Astrocyte (in vitro differentiated cells and primary cell): ENCODE data around the gene ELF5. TPM values are rescaled to one million over a fixed set of nuclear protein-coding genes. Genes with fewer than 3 reads are reported as not detected.

Experiments
- DNase-seq: peaks from one replicate; pipeline ENCODE4 v3.0.0-alpha.2; 2010; ENCODE audit warnings: low read depth
- FAIRE-seq: peaks from 2 replicates; lab custom pipeline; 2011; peaks lifted over from hg19 to GRCh38; lab: Jason Lieb, UNC
- H2AFZ ChIP-seq: 2 replicates; pipeline ENCODE4 v1.6.0; 2012; ENCODE audit warnings: low read depth, low read length, inconsistent platforms
- H3K27ac ChIP-seq: 2 replicates; pipeline ENCODE4 v1.5.1; 2011; ENCODE audit warnings: low read depth, low read length, inconsistent platforms
- H3K27me3 ChIP-seq: 2 replicates; pipeline ENCODE4 v1.6.0; 2011; ENCODE audit warnings: low read length, inconsistent platforms; ENCODE audit not compliant: insufficient read depth
- H3K36me3 ChIP-seq: 2 replicates; pipeline ENCODE4 v1.5.1; 2011; ENCODE audit warnings: low read length, inconsistent platforms; ENCODE audit not compliant: insufficient read depth
- H3K4me1 ChIP-seq: 2 replicates; pipeline ENCODE4 v1.5.1; 2011; ENCODE audit warnings: low read length, inconsistent platforms; ENCODE audit not compliant: insufficient read depth
- H3K4me2 ChIP-seq: 2 replicates; pipeline ENCODE4 v1.6.0; 2012; ENCODE audit warnings: low read length, inconsistent platforms
- H3K4me3 ChIP-seq: 2 replicates; pipeline ENCODE4 v1.5.1; 2011; ENCODE audit warnings: low read depth, mild to moderate bottlenecking, low read length, inconsistent platforms; ENCODE audit not compliant: insufficient read depth
- H3K79me2 ChIP-seq: 2 replicates; pipeline ENCODE4 v1.6.0; 2012; ENCODE audit warnings: mild to moderate bottlenecking, low read length, inconsistent platforms; ENCODE audit not compliant: insufficient read depth
- H3K9ac ChIP-seq: 2 replicates; pipeline ENCODE4 v1.6.0; 2012; ENCODE audit warnings: mild to moderate bottlenecking, low read length, inconsistent platforms
- H3K9me3 ChIP-seq: 2 replicates; pipeline ENCODE4 v1.5.1; 2012; ENCODE audit warnings: low read depth, mild to moderate bottlenecking, low read length, inconsistent platforms; ENCODE audit not compliant: insufficient read depth
- H4K20me1 ChIP-seq: 2 replicates; pipeline ENCODE4 v1.6.0; 2012; ENCODE audit warnings: low read length, inconsistent platforms; ENCODE audit not compliant: insufficient read depth
- H3K27ac Mint-ChIP-seq: one replicate; pipeline ENCODE4 v1.8.0; 2021; ENCODE audit warnings: mild to moderate bottlenecking, mixed read lengths; ENCODE audit not compliant: unreplicated experiment
- H3K27me3 Mint-ChIP-seq: one replicate; pipeline ENCODE4 v1.8.0; 2021; ENCODE audit warnings: low read depth, mixed read lengths; ENCODE audit not compliant: unreplicated experiment
- H3K36me3 Mint-ChIP-seq: one replicate; pipeline ENCODE4 v1.8.0; 2021; ENCODE audit warnings: low read depth, mixed read lengths; ENCODE audit not compliant: unreplicated experiment
- H3K4me1 Mint-ChIP-seq: one replicate; pipeline ENCODE4 v1.8.0; 2021; ENCODE audit warnings: low read depth, mixed read lengths; ENCODE audit not compliant: unreplicated experiment
- H3K4me3 Mint-ChIP-seq: one replicate; pipeline ENCODE4 v1.8.0; 2021; ENCODE audit warnings: mild to moderate bottlenecking, moderate library complexity, mixed read lengths; ENCODE audit not compliant: unreplicated experiment
- H3K9me3 Mint-ChIP-seq: one replicate; pipeline ENCODE4 v1.8.0; 2021; ENCODE audit warnings: mild to moderate bottlenecking, mixed read lengths; ENCODE audit not compliant: unreplicated experiment
- EZH2 ChIP-seq: IDR thresholded peaks from 2 replicates; pipeline ENCODE4 v1.6.1; 2012; ENCODE audit warnings: mild to moderate bottlenecking, low read length, inconsistent platforms; ENCODE audit not compliant: insufficient read depth
- total RNA-seq: library from RNA; stranded (reverse); gene quantifications from 2 replicates; pipeline ENCODE4 v1.2.1, GENCODE V29; 2021
- TF ChIP-seq, protein P1 (sequence below): IDR thresholded peaks from 2 replicates; pipeline ENCODE4 v1.5.1; 2011; ENCODE audit warnings: low read depth, mild to moderate bottlenecking, inconsistent platforms, low read length, moderate library complexity; ENCODE audit not compliant: insufficient read depth

Gene ELF5
- total RNA-seq, 1 donor from 2014 or later, result not detected

DNA sequence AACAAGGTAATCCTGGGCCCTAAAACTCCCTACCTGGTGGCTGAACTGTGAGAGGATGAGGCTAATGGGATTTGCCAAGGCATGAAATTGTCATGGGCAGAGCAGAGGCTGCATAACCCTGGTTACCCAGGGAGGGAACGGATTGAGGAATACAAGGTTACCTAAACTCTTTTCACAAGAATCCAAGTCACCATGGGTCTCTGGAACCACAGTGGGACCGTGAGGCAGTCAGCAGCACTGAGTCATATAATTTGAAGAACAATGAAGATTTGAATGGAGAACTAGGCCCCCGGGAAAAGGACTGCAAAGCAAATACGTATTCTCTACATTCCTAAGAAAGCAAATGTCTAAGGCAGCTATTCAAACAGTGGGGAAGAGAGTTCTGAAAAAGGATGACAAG, 55.1 kb downstream of the ELF5 start:
- Histone ChIP-seq H3K27me3 (no peaks in the 10 kb centered on the region), H3K79me2 (no peaks in the 10 kb centered on the region), H3K36me3 (peaks cover 25% of the 10 kb centered on the region), H3K27ac (no peak overlapping the region), H2AFZ (no peak overlapping the region), H3K9ac (no peak overlapping the region), H3K9me3 (no peaks in the 10 kb centered on the region), H4K20me1 (no peaks in the 10 kb centered on the region), H3K4me2 (no peak overlapping the region), H3K4me3 (no peak overlapping the region), H3K4me1 (no peaks in the 10 kb centered on the region)
- no peaks in the 10 kb centered on the region for H3K27me3 Mint-ChIP-seq
- H3K4me3 Mint-ChIP-seq, result no peak overlapping the region
- TF ChIP-seq, protein P1, sequence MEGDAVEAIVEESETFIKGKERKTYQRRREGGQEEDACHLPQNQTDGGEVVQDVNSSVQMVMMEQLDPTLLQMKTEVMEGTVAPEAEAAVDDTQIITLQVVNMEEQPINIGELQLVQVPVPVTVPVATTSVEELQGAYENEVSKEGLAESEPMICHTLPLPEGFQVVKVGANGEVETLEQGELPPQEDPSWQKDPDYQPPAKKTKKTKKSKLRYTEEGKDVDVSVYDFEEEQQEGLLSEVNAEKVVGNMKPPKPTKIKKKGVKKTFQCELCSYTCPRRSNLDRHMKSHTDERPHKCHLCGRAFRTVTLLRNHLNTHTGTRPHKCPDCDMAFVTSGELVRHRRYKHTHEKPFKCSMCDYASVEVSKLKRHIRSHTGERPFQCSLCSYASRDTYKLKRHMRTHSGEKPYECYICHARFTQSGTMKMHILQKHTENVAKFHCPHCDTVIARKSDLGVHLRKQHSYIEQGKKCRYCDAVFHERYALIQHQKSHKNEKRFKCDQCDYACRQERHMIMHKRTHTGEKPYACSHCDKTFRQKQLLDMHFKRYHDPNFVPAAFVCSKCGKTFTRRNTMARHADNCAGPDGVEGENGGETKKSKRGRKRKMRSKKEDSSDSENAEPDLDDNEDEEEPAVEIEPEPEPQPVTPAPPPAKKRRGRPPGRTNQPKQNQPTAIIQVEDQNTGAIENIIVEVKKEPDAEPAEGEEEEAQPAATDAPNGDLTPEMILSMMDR, result no peak
- TF ChIP-seq EZH2, result no peak
- FAIRE-seq, result no peak
- H3K27ac Mint-ChIP-seq, result no peak overlapping the region
- H3K9me3 Mint-ChIP-seq, result no peaks in the 10 kb centered on the region
- no peak for DNase-seq
- H3K4me1 Mint-ChIP-seq, result peaks cover 9% of the 10 kb centered on the region
- H3K36me3 Mint-ChIP-seq, result peaks cover 24% of the 10 kb centered on the region

DNA sequence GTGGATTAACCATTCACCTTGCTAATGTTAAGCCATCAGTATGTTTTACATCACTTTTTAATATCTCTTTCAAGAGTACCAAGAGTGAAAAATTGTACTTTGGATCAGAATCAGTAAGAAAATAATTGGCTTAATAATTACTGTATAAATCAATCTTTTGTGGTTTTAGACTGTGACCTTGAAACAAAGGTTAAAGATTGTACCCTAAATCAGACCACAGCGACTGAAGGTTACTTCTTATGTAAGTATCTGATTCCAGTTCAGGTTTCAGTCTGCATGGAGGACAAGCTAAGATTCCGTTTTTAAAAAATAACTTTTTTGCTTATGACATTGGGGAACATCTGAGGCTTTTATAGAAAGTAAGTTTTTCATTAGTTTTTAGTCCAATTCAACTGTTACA, 56.0 kb downstream of the ELF5 start:
- no peak overlapping the region for H3K4me2 ChIP-seq
- DNase-seq, result no peak
- H3K4me1 Mint-ChIP-seq, result peaks cover 9% of the 10 kb centered on the region
- no peak overlapping the region for H2AFZ ChIP-seq
- H3K4me3 ChIP-seq, result no peak overlapping the region
- TF ChIP-seq EZH2, result no peak
- TF ChIP-seq, protein P1, result no peak
- no peaks in the 10 kb centered on the region for H3K9me3 ChIP-seq
- no peak overlapping the region for H3K27ac Mint-ChIP-seq
- H3K9me3 Mint-ChIP-seq, result no peaks in the 10 kb centered on the region
- no peaks in the 10 kb centered on the region for H3K27me3 Mint-ChIP-seq
- no peak overlapping the region for H3K4me3 Mint-ChIP-seq
- no peaks in the 10 kb centered on the region for H4K20me1 ChIP-seq
- peaks cover 24% of the 10 kb centered on the region for H3K36me3 Mint-ChIP-seq
- no peak overlapping the region for H3K9ac ChIP-seq
- H3K4me1 ChIP-seq, result no peaks in the 10 kb centered on the region
- H3K27ac ChIP-seq, result no peak overlapping the region
- H3K79me2 ChIP-seq, result no peaks in the 10 kb centered on the region
- H3K36me3 ChIP-seq, result peaks cover 20% of the 10 kb centered on the region
- no peak for FAIRE-seq
- H3K27me3 ChIP-seq, result no peaks in the 10 kb centered on the region

DNA sequence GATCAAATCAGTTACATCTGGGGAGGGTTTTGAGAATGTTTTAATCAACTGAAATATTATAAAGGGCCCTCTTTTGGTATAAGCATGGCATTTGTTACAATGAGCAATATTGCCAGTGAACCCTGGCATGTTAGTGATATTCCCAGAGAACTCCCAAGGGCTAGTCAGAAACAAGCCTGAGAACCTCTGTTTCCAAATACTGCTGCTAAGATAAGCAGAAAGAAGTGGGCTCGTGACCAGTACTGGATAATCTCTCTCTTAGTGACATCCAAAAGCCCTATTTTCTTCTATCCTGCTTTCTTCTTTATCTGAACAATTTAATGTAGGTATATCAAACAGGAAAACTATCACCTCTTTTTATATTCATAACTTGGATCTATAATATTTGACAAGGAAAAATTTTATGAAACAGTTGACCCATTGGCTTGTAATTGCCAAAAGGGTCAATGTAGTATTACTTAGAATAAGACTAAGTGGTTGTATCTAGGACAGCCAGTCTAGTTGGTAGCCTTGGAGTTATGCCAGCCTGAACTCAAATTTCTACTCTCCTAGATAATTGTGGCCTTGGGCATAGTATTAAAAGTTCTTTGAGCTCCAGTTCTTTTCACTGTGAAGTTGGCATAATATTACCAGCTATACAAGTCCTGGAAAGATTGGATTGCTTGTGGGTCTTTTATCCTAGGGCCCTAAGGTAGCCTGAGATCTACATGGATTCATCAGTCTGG, 59.1 kb downstream of the ELF5 start:
- no peak overlapping the region for H3K27ac ChIP-seq
- DNase-seq (no peak), FAIRE-seq (no peak)
- H3K79me2 ChIP-seq, result no peaks in the 10 kb centered on the region
- TF ChIP-seq, protein P1, result no peak
- TF ChIP-seq EZH2, result no peak
- H3K9me3 ChIP-seq, result no peaks in the 10 kb centered on the region
- no peaks in the 10 kb centered on the region for H3K27me3 ChIP-seq
- Mint-ChIP-seq H3K9me3 (no peaks in the 10 kb centered on the region), H3K36me3 (peaks cover 28% of the 10 kb centered on the region), H3K4me1 (peaks cover 9% of the 10 kb centered on the region), H3K27ac (no peak overlapping the region), H3K4me3 (no peak overlapping the region), H3K27me3 (no peaks in the 10 kb centered on the region)
- no peak overlapping the region for H2AFZ ChIP-seq
- no peaks in the 10 kb centered on the region for H3K4me1 ChIP-seq
- no peak overlapping the region for H3K4me3 ChIP-seq
- peaks cover 35% of the 10 kb centered on the region for H3K36me3 ChIP-seq
- no peak overlapping the region for H3K4me2 ChIP-seq
- H4K20me1 ChIP-seq, result no peaks in the 10 kb centered on the region
- no peak overlapping the region for H3K9ac ChIP-seq
